H54 (cell line): ENCODE data around the gene AQP10.
"Not testable (repeated sequence)": the region's sequence is repeated elsewhere in the genome, so short reads cannot be mapped to it uniquely, and the experiment has no call there.

Experiments
- DNase-seq: peaks from one replicate; pipeline ENCODE4 v3.0.0; 2011; ENCODE audit warnings: low spot score, mixed read lengths; ENCODE audit not compliant: insufficient read length
- FAIRE-seq: peaks from 3 replicates; lab custom pipeline; 2011; peaks lifted over from hg19 to GRCh38; lab: Jason Lieb, UNC
- POLR2A ChIP-seq: IDR thresholded peaks from 2 replicates; pipeline ENCODE4 v1.6.1; 2011; ENCODE audit warnings: low read depth, mild to moderate bottlenecking, low read length

The AQP10 gene

GRCh38 chr1:154346276-154346917, 25.5 kb downstream of the AQP10 start:
- TF ChIP-seq POLR2A = no peak
- no peak for FAIRE-seq

GRCh38 chr1:154347961-154348360, 27.1 kb downstream of the AQP10 start:
- FAIRE-seq (no peak), DNase-seq (no peak)
- no peak for TF ChIP-seq POLR2A

More at GRCh38 chr1:154346276-154346917, 25.5 kb downstream of the AQP10 start:
- no peak for DNase-seq

- DNase-seq = no peak
- no peak for TF ChIP-seq POLR2A
- FAIRE-seq = no peak
Measured at GRCh38 chr1:154348429-154349076, 27.7 kb downstream of the AQP10 start.

GRCh38 chr1:154349121-154349520, 28.2 kb downstream of the AQP10 start:
- no peak for TF ChIP-seq POLR2A
- FAIRE-seq (no peak), DNase-seq (no peak)

- FAIRE-seq (no peak), DNase-seq (no peak)
- TF ChIP-seq POLR2A = no peak
Measured at GRCh38 chr1:154350383-154350782, 29.5 kb downstream of the AQP10 start.

- no peak for TF ChIP-seq POLR2A
- FAIRE-seq (no peak), DNase-seq (no peak)
Measured at GRCh38 chr1:154351363-154352068, 30.6 kb downstream of the AQP10 start.

DNA sequence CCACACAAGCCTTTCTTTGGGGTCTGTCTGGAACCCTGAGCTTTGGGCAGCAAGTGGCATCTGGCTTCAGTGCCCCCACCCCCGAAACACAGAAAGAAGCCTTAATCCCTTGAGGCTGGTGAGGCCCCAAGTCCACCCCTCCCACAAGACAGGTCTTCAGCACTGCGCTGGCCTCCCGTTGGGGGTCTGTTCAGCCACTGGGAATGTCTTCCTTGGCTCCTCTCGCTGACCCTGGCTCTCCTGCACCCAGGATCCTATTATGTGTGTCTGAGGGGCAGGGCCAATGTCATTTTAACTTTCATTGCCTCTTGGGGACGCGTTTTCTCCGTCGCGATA, 31.3 kb downstream of the AQP10 start:
- TF ChIP-seq POLR2A = no peak
- DNase-seq = no peak
- no peak for FAIRE-seq

DNA sequence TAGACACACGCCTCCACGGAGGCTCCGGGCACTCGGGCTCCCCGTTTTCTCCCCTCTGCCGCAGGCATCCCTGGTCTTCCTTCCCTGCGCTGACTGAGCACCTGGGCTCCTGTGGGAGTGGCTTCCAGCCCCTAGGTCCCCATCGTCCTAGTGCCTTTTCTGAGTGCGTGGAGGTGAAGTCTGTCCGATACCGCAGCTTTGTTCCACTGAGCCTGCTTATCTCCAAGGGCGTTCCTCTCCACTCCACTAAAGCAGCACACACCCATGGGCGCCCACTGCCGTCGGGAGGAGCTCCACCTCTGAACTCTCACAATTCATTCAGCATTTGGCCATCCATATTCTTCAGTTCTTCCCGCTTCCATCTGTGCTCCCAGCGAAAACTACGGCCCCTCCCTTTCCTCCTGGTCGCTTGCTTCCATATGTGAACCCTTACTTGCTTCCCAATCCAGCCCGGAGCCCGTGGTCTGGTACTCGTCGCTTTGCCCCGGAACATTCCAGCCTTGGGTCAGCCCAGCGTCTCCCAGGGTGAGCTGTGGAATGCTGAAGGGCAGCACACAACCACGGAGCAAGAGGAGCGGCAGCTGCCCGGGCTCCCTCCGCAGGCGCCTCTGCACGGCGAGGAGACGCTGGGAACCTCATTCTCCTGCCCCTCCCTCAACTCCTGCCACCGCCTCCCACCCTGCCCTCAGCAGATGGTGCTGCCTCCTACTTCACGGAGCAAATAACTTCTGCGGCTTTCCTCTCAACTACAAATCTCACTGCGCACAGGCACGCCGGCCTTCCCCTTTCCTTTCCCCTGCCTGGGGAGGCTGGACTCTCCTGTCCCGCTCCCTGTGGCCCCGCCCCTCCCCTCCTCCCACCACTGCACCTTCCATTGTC, 31.9 kb downstream of the AQP10 start:
- peak; percentile 8; the same call in 1 of the 2 replicates for TF ChIP-seq POLR2A
- DNase-seq (no peak), FAIRE-seq (no peak)

DNA sequence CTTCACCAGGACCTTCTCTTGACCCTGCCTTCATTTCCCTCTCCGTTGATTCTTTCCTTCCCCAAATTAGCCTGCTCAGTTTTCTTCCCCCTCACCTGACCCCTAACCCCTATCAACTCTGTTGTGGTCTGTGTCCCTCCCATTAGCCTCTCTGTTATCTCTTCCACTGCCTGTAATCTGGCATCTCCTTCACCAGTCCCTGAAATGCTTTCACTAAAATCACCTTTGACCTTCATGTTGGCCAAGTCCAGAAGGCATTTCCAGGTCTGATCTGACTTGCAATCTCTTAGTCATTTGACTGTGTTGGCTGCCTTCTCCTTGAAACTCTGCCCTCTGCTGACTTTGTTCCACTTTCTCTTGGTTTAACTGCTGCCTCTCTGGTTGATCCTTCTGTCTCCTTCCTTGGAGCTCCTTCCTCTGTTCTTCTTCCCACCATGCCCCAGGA, 32.6 kb downstream of the AQP10 start:
- FAIRE-seq = no peak

GRCh38 chr1:154353966-154354365, 33.1 kb downstream of the AQP10 start:
- DNase-seq (no peak), FAIRE-seq (no peak)
- no peak for TF ChIP-seq POLR2A

More for the DNA sequence above, 32.6 kb downstream of the AQP10 start:
- no peak for TF ChIP-seq POLR2A
- DNase-seq = peak; percentile 45

- FAIRE-seq = no peak
- no peak for TF ChIP-seq POLR2A
- DNase-seq = no peak
Measured at GRCh38 chr1:154358519-154358918, 37.6 kb downstream of the AQP10 start.

- no peak for TF ChIP-seq POLR2A
- FAIRE-seq = no peak
- DNase-seq = no peak
Measured at GRCh38 chr1:154360288-154360687, 39.4 kb downstream of the AQP10 start.

GRCh38 chr1:154360881-154361280, 40.0 kb downstream of the AQP10 start:
- not testable (repeated sequence) for DNase-seq, FAIRE-seq

DNA sequence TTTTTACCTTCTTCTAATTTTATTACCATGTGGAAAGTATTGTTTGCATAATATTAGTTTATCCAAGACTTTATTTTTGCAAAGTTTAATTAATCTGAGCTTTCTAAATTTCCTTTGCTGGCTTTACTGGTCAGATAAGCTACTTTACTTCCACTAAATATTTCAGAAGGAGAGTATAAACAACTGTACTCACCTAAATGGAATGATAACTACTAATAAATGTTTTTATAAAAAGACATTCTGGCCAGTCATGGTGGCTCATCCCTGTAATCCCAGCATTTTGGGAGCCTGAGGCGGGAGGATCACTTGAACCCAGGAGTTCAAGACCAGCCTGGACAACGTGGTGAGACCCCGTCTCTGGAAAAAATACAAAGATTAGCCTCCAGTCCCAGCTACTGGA, 40.5 kb downstream of the AQP10 start:
- no peak for TF ChIP-seq POLR2A
- no peak for FAIRE-seq

More for the DNA sequence above, 40.5 kb downstream of the AQP10 start:
- no peak for DNase-seq
